GM19025 (cell line): ENCODE data around the gene CCNJ.
"Not testable (repeated sequence)": the region's sequence is repeated elsewhere in the genome, so short reads cannot be mapped to it uniquely, and the experiment has no call there.

Experiments
- ATAC-seq: cut with Tn5 transposase; IDR thresholded peaks from one replicate; pipeline ENCODE4 v1.9.1; 2021; ENCODE audit warnings: mild to moderate bottlenecking, low read depth, moderate library complexity; ENCODE audit not compliant: unreplicated experiment

The CCNJ gene, protein sequence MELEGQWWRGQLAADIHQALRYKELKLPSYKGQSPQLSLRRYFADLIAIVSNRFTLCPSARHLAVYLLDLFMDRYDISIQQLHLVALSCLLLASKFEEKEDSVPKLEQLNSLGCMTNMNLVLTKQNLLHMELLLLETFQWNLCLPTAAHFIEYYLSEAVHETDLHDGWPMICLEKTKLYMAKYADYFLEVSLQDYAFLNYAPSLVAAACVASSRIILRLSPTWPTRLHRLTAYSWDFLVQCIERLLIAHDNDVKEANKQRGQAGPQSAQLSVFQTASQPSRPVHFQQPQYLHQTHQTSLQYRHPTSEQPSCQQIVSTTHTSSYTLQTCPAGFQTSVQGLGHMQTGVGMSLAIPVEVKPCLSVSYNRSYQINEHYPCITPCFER

DNA sequence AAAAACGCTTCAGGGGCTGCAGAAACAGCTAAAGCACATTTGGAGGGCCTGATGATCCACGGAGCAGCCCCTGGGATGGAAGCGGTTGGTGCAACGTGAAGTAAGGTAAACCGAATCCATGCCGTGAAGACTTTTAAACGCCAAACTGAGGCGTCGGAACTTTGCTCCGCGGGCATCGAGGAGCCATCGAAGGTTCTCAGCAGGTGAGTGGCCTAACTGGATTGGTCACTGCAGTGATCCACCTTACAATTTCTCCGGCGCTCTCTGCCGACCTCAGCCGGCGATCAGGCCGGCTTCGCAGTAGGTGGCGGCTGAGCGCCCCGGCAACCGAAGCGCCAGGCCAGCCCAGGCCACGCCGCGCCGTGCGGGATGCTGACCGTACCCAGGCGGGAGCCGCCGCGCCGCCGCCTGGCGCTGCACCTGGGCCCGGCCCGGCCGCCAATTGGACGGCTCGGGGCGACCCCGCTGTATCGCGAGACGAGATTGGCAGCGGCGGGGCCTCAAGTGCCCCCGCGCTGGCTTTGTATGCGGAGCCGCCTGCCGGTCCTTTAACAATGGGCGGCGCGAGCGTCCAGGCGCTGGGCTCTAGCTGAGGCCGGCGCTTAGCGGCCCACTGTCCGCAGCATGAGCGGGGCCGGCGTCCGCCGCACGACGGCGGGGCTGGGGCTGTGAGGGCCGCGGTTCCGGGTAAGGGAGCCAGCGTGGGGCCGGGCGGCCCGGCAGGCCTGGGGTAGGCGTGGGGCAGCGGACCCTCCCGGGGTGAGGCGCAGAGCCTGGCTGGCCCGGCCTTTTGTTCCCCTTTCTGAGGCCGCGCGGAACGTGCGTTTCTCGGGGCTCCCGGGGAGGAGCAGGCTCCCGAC is at the start of gene CCNJ:
TSS of gene CCNJ (plus strand) at position 551 of the 860 bp plus-strand sequence. CDS start 811 bp downstream, outside the sequence.
- peak; percentile 88 for ATAC-seq

DNA sequence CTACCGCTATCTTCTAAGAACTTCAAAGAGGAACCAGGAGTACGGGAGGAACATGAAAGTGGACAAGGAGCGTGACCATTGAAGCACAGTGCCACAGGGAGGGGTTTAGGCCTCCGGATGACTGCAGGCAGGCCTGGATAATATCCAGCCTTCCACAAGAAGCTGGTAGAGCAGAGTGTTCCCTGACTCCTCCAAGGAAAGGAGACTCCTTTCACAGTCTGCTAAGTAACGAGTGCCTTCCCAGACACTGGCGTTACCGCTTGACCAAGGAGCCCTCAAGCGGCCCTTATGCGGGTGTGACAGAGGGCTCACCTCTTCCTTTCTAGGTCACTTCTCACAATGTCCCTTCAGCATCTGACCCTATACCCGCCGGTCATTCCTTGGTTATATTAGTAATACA is 49.0 kb upstream of the CCNJ start:
- ATAC-seq = not testable (repeated sequence)

DNA sequence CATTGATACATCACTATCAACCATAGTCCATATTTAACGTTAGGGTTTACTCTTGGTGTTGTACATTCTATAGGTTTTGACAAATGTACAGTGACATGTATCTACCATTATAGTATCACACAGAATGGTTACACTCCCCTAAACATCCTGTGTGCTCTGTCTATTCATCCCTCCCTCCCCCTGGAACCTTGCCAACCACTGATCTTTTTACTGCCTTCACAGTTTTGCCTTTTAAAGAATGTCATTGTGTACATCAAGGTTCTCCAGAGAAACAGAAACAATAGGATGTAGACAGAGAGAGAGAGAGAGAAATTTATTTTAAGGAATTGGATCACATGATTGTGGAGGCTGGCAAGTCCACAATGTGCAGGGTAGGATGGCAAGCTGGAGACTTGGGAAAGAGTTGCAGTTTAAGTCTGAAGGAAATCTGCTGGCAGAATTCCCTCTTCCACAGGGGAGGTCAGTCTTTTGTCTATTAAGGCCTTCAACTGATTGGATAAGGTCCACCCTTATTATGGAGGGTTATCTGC is 45.1 kb upstream of the CCNJ start:
- no peak for ATAC-seq

DNA sequence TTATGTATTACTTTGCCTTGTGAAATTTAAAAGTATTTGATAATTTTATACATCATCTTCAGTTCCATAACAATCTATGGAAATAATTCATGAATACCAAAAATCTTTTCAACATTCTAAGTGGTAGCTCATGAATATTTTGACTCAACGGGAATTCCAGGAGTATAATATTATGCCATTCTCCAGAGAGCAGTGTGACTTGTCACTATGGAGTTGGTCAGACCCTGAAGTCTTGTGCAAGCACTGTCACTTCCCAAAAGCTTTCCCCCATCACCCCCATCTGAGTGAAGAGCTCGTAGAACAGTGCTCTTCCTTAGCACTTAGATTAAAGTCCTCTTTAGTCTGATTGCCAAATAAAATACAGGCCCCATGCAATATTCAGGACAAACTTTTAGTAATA is 29.4 kb upstream of the CCNJ start:
- no peak for ATAC-seq

DNA sequence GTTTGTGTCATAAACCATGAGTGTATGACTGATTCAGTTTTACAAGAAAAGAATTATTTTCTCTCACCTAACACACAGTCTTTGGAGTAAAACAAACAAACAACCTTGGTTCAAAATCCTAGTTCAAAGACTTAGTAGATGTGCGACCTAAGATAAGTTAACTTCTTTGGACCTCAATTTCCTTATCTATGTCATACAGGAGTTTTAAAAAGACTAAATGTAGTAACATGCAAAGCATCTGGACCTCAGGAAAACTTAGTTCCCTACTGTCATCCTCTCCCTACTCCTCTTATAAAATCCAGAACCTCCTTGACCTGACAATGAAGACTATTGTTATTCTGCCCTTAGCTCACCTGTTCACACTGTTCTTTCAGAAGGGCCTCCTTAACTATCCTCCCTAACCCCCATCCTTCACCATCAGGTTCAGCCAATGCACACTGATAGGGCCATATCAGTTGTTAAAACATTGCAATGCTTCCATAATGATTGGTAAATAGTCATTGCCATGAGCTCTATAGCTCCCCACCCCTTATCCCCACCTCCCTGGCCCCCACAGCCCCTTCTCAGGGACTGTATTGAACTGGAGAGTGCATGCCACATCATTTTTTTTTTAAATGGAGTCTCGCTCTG is 28.8 kb upstream of the CCNJ start:
- ATAC-seq = no peak

DNA sequence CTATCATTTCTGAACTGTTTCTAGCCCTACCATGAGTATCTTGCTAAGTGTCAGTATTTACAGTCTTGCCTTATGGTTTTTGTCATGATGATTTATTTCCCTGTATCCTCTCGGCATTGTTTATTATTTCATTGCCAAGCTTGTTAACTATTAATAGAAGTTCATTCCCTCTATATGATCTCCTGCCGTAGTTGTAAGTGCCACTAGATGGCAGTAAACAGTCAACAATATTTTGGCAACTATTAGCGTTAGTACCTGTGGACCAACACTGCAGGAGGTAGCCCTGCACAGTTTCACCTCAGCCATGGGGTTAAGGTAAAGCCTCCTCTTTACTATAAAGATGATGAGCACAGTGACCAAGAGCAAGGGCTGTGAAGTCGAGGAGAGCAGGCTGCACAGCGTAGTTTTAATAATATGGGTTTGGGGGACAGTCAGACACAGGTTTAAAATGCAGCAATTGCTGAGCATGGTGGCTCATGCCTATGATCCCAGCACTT is 26.1 kb upstream of the CCNJ start:
- no peak for ATAC-seq

DNA sequence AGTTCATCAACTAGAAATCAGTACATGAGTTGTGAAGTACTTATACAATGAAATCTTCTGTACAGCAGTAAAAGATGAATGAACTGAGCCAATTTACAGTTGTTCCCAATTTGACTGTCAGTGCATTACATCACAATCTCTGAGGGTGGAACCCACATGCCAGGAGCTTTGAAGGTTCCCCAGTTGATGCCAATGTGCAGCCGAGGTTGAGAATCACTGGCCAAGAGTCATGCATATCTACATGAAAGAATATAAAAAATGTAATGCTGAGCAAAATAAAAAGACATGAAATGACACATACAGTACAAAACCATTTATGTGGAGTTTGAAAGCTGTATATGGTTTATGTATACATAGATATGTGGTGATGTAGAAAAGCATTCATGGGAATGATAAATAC is 22.1 kb upstream of the CCNJ start:
- ATAC-seq = no peak

DNA sequence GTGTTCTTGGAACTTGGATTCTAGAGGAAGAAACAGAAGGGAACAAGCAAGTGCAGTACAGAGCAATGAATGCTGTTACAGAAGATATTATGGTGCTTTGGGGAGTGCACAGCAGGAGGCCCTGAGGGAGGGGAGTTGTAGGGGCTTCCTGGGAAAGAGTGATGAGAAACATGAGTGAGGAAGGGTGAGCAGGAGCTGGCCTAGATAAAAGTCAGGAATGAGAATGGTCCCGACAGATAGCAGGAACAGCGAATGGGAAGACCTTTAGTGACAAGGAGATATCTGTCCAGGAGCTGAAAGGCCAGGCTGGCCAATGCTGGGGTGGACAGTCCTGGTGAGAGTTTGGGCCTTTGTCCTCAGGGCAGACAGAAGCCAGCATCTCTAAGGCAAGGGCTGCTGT is 20.6 kb upstream of the CCNJ start:
- ATAC-seq = no peak

DNA sequence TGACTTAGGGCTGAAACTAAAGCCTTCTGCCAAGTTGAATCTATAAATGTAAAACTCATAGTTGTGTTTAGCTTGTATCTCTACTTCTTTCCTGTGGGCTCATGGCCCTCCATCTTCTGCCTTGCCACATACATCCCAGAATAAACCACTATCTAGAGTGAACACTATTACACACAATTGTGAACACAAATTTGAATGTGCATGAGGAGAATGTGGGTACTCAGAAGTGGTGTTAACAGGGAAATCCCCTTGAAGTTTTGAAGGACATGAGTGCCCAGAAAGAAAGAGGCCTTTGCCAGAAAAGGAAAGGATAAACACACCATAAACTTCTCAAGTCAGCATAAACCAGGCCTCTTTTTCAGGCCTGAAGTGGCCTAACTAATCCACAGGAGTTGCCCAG is 20.2 kb upstream of the CCNJ start:
- ATAC-seq = no peak

DNA sequence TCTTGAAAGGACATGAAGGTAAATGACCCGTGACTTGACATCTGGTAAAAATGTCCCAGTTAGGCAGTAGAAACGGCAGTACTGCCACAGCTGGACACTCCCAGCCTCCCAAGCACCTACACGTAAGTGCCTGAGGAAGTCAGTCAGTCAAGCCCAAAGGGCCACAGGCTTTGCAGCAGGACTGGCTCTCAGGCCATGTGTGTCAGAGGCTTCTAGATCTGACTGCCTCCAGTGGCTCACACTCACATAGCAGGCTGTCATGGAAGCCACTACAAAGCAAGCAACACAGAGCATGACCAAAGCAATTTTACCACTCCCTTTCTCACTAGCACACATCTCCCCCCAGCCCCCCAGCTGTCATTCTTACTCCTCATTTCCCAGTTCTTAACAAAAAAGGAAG is 17.8 kb upstream of the CCNJ start:
- no peak for ATAC-seq

DNA sequence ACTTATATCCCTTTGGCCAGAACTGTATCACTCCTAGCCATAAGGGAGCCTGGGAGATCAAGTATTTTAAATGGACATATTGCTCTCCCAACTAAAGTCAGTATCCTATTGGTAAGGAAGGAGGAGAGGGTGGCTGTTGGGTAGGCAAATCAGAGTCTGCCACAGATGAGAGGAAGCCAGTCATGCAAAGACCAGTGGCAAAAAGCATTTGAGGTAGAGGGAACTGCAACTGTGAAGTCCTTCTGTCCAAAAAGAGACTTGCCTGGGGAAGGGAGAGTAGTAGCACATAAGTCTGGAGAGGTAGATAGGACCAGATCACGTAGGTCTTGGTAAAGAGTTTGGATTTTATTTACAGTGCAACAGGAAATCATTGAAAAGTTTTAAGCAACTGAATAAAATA is 8.8 kb upstream of the CCNJ start:
- no peak for ATAC-seq

DNA sequence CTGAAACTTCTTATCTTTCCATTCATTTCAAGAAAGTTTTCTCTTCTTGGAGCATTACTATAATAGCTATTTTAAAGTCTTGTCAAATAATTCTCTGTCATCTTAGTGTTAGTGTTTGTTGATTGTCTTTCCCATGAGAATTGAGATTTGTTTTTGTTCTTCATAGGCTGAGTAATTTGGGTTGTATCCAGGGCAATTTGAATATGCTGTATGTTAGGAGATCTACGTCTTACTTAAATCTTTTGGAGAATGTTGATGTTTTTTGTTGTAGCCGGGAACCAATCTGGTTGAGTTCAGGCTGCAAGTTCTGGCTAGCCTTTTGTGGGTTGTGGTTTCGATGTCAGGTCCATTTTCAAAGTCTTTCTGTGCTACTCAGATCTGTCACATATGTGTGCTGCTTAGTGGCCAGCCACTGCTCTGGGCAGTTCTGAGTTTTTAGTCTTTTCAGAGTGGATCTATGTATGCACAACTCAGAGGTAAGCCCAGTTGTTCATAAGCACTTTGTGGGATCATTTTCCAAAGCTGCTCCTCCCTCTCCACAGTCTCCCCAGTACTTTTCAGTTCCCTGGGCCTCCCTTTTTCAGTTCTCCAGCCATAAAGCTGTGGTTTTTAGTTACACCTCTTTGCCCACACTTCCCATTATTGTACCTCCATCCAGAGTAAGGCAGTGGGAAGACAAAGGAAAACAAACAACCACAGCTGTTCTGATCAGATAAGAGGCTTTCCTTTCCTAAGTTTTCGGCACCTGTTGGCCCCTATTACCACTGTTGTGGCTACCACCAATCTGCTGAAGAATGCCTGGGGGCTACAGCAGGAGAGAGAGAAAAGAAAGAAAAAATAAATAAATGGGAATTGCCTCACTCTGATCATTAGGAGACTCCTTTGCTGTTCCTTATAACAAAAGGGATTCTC is 4.7 kb upstream of the CCNJ start:
- ATAC-seq = no peak

DNA sequence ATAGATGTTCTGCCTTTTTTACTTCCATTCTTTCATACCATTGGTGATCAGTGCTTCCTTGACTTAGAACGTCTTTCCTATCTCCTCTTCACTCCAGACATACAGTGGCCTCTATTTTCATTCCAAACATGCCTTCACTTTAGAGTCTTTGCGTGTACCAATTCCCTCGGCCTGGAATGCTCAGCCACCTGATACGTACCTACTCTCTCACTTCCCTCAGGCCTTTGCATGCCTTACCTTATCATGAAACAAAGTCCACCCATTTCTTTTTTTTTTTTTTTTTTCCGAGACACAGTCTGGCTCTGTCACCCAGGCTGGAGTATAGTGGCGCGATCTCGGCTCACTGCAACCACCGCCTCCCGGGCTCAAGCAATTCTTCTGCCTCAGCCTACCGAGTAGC is 2.2 kb upstream of the CCNJ start:
- ATAC-seq = no peak

DNA sequence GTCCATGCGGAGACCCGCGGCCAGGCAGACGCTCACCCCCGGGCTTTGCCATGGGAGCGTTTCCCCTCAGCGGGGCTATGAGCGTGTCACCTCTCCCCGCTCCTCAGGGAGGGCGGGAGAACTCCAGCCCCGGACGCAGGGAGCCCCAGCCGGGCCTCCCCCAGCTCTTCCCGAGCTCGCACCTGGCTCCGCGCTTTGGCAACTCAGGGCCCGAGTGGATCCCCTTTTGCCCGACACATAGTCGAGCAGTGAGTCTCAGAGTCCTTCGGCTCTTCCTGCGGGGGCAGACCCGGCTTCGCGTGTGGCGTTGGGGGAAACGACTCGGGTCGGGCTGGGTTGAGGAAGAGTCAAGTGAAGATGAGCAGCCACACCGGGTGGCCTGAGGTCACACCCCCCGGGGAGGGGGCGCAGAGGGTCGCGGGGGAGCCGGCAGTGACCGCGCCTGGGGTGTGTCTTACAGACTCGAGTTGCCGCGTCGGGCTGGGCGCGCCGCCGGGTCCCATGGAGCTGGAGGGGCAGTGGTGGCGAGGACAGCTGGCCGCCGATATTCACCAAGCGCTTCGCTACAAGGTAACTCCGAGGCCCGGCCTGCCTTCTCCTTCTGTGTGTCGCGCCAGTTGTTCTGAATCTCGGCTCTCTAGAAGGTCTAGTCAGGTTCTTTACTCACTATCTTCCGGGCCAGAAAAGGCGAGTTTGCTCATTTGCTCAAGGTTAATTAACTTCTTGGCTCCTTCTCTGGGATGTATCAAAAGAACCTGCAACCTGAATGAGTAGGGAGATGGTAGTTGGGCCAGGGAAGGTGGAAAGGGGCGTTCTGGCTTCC is 721 bp downstream of the CCNJ start:
- peak; percentile 30 for ATAC-seq

DNA sequence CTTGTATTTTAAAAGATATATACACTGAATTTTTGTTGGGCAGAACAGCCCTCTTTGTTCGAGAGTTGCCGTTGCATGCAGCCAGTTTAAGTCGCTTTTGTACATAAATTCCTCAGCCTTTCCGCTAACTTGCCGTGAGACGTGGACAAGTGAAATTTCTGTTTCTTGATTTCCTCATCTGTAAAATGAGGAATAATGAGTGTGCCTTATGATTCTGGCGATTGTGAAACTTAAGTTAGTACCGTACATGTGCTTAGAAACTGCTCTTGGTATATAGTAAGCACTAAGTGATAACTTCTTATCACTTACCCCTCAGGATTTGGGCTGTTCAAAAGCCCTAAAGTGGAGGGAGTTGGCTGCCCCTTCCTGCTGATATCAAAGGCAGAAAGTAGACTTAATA is 1.4 kb downstream of the CCNJ start:
- ATAC-seq = no peak

DNA sequence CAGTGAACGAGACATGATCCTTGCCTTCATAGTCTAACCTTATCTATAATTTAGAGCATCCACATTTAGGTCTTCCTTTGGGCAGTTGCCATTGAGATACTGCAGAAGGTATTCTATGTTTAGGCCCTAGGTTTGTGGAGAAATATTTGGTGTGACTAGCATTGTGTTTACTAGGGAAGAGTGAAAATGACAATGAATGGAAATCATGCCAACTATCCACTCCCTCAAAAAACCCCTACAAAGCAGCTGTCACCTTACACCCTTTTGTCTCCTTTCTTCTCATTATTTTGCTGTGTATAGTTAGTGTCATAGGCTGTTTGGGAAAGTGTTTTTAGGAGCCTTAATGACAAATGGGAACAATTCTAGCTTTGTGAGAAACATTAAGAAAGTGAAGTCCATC is 3.2 kb downstream of the CCNJ start:
- no peak for ATAC-seq

DNA sequence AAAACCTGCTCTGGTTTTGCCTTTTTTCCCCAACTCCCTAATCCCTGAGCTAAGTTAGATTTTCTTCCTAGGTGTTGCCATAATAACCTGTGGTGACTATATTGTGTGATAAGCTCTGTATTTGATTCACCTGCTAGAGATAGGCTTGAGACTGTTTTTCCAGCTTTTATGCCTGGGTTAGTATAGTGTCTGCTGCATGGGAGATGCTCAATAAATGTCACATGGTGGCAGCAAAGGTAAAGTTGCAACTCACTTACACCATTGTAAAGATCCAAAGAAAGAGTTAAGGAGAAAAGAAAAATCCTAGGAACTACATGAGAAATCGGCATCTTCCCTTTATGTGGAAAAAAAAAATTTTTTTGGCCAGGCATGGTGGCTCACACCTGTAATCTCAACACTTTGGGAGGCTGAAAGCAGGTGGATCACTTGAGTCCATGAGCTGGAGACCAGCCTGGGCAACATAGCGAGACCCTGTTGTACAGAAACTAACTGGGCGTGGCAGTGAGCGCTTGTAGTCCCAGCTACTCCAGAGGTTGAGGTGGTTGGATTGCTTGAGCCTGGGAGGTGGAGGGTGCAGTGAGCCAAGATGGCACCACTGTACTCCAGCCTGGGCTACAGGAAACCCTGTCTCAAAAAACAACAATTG is 3.7 kb downstream of the CCNJ start:
- ATAC-seq = no peak

DNA sequence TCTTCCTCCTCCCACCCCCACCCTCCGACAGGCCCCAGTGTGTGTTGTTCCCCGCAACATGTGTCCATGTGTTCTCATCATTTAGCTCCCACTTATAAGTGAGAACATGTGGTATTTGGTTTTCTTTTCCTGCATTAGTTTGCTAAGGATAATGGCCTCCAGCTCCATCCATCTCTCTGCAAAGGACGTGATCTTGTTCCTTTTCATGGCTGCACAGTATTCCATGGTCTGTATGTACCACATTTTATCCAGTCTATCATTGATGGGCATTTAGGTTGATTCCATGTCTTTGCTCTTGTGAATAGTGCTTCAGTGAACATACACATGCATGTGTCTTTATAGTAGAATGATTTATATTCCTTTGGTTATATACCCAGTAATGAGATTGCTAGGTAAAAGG is 4.5 kb downstream of the CCNJ start:
- ATAC-seq = not testable (repeated sequence)

DNA sequence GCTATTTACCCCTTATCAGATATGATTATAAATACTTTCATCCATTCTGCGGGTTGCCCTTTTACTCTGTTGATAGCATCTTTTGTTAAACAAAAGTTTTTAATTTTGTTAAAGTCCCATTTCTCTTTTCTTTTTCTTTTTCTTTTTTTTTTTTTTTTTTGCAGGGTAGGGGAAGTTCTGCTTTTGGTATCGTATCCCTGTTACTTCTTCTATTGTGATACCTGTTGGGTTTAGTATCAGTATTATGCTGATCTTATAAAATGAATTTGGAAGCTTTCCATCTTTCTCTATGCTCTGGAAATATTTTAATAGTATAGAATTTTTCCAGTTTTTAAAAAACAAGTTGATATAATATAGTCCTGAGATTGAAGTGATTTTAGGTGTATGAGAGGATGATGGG is 6.0 kb downstream of the CCNJ start:
- no peak for ATAC-seq
